WTC11 (cell line): ENCODE data around the gene GPR15LG. TPM values are rescaled to one million over a fixed set of nuclear protein-coding genes. Genes with fewer than 3 reads are reported as not detected.

ENCODE experiments used
- ATAC-seq: fragments of 200-7000 bp; cut with Tn5 transposase; 2 replicates; pipeline ENCODE4 v1.10.0; 2021; ENCODE audit warnings: mild to moderate bottlenecking, moderate library complexity
- CTCF ChIA-PET: fragments of 300-600 bp; sonication (Branson Sonifier 250); formaldehyde crosslinking; loops from one replicate; lab custom pipeline; 2021; ENCODE audit warnings: antibody characterized with exemption; lab: Charles Lee
- POLR2A ChIA-PET: fragments of 350-600 bp; sonication (Branson Sonifier 250); formaldehyde crosslinking; loops from one replicate; lab custom pipeline; 2021; ENCODE audit warnings: antibody characterized with exemption; lab: Charles Lee
- DNase-seq: peaks from one replicate; pipeline ENCODE4 v3.0.0; 2021; ENCODE audit warnings: low spot score
- H3K27ac Mint-ChIP-seq: 2 replicates; pipeline ENCODE4 v1.8.0; 2021; ENCODE audit warnings: mixed read lengths
- H3K27me3 Mint-ChIP-seq: 2 replicates; pipeline ENCODE4 v1.8.0; 2021; ENCODE audit warnings: low read depth, mild to moderate bottlenecking, moderate library complexity, mixed read lengths
- H3K36me3 Mint-ChIP-seq: 2 replicates; pipeline ENCODE4 v1.8.0; 2021; ENCODE audit warnings: mixed read lengths
- H3K4me1 Mint-ChIP-seq: 2 replicates; pipeline ENCODE4 v1.8.0; 2022; ENCODE audit warnings: mixed read lengths
- H3K4me3 Mint-ChIP-seq: 2 replicates; pipeline ENCODE4 v1.8.0; 2021; ENCODE audit warnings: mild to moderate bottlenecking, moderate library complexity, mixed read lengths
- H3K9me3 Mint-ChIP-seq: 2 replicates; pipeline ENCODE4 v1.8.0; 2021; ENCODE audit warnings: mixed read lengths
- CDX4 ChIP-seq: fragments of 250-450 bp; sonication (Bioruptor Pico); IDR thresholded peaks from 2 replicates; pipeline ENCODE4 v1.9.0; 2021; ENCODE audit warnings: moderate library complexity, mild to moderate bottlenecking, inconsistent platforms, borderline replicate concordance
- E2F1 ChIP-seq: sonication (generic); formaldehyde crosslinking; IDR thresholded peaks from 2 replicates; pipeline ENCODE4 v1.8.0; 2022; ENCODE audit warnings: mild to moderate bottlenecking, missing genetic modification reagents
- FOXK1 ChIP-seq: sonication (generic); formaldehyde crosslinking; IDR thresholded peaks from 2 replicates; pipeline ENCODE4 v1.8.0; 2022; ENCODE audit warnings: mild to moderate bottlenecking, moderate library complexity, missing genetic modification reagents
- FOXP1 ChIP-seq: sonication (generic); formaldehyde crosslinking; IDR thresholded peaks from 2 replicates; pipeline ENCODE4 v1.8.0; 2022; ENCODE audit warnings: missing genetic modification reagents, mild to moderate bottlenecking, moderate library complexity, borderline replicate concordance
- HMGA2 ChIP-seq: fragments of 250-450 bp; sonication (Bioruptor Pico); IDR thresholded peaks from 2 replicates; pipeline ENCODE4 v1.4.0; 2021; ENCODE audit warnings: mild to moderate bottlenecking, moderate library complexity
- IRF2 ChIP-seq: sonication (generic); formaldehyde crosslinking; IDR thresholded peaks from 2 replicates; pipeline ENCODE4 v1.8.0; 2022; ENCODE audit warnings: low read depth, missing genetic modification reagents, borderline replicate concordance
- NFE2L1 ChIP-seq: sonication (generic); formaldehyde crosslinking; IDR thresholded peaks from 2 replicates; pipeline ENCODE4 v1.8.1; 2023; ENCODE audit warnings: missing genetic modification reagents
- NFYB ChIP-seq: sonication (generic); formaldehyde crosslinking; conservative IDR thresholded peaks from 2 replicates; pipeline ENCODE4 v1.8.0; 2022; ENCODE audit warnings: low read depth, missing genetic modification reagents
- SOX15 ChIP-seq: fragments of 250-450 bp; sonication (Bioruptor Pico); IDR thresholded peaks from 2 replicates; pipeline ENCODE4 v1.9.0; 2021; ENCODE audit warnings: mild to moderate bottlenecking
- TEAD4 ChIP-seq: sonication (generic); formaldehyde crosslinking; IDR thresholded peaks from 2 replicates; pipeline ENCODE4 v1.8.0; 2022; ENCODE audit warnings: mild to moderate bottlenecking, missing genetic modification reagents
- USF2 ChIP-seq: sonication (generic); formaldehyde crosslinking; IDR thresholded peaks from 2 replicates; pipeline ENCODE4 v1.8.1; 2023; ENCODE audit warnings: mild to moderate bottlenecking, missing genetic modification reagents, moderate library complexity
- ZNF219 ChIP-seq: sonication (generic); formaldehyde crosslinking; IDR thresholded peaks from 2 replicates; pipeline ENCODE4 v1.8.0; 2023; ENCODE audit warnings: missing genetic modification reagents, mild to moderate bottlenecking, borderline replicate concordance
- ZNF317 ChIP-seq: sonication (generic); formaldehyde crosslinking; IDR thresholded peaks from 2 replicates; pipeline ENCODE4 v1.8.1; 2023; ENCODE audit warnings: low read depth, mild to moderate bottlenecking, moderate library complexity, missing genetic modification reagents, borderline replicate concordance
- ZNF396 ChIP-seq: fragments of 250-450 bp; sonication (Bioruptor Pico); IDR thresholded peaks from 2 replicates; pipeline ENCODE4 v1.8.0; 2021; ENCODE audit warnings: mild to moderate bottlenecking, moderate library complexity, borderline replicate concordance
- ZNF423 ChIP-seq: fragments of 250-450 bp; sonication (Bioruptor Pico); IDR thresholded peaks from 2 replicates; pipeline ENCODE4 v2.1.2; 2022; ENCODE audit warnings: mild to moderate bottlenecking, moderate library complexity
- total RNA-seq: library from RNA; stranded (reverse); gene quantifications from 3 replicates; pipeline ENCODE4 v1.2.3, GENCODE V29; 2021
- TF ChIP-seq, protein P1 (sequence below): fragments of 200-600 bp; IDR thresholded peaks from 2 replicates; pipeline ENCODE4 v1.8.0; 2022; ENCODE audit warnings: antibody characterized with exemption
- TF ChIP-seq, protein P2 (sequence below): sonication (generic); formaldehyde crosslinking; conservative IDR thresholded peaks from 2 replicates; pipeline ENCODE4 v1.8.1; 2022; ENCODE audit warnings: mild to moderate bottlenecking, missing genetic modification reagents

GPR15LG gene
- total RNA-seq, 1 experiment from 2014 or later: not detected

GRCh38 chr10:84204610-84205009 lies 31.0 kb downstream of the GPR15LG start (continued):
- no peak for TF ChIP-seq E2F1 (CRISPR knock-in tag)
- TF ChIP-seq ZNF396 (CRISPR knock-in tag): no peak
- TF ChIP-seq ZNF317: no peak

DNA sequence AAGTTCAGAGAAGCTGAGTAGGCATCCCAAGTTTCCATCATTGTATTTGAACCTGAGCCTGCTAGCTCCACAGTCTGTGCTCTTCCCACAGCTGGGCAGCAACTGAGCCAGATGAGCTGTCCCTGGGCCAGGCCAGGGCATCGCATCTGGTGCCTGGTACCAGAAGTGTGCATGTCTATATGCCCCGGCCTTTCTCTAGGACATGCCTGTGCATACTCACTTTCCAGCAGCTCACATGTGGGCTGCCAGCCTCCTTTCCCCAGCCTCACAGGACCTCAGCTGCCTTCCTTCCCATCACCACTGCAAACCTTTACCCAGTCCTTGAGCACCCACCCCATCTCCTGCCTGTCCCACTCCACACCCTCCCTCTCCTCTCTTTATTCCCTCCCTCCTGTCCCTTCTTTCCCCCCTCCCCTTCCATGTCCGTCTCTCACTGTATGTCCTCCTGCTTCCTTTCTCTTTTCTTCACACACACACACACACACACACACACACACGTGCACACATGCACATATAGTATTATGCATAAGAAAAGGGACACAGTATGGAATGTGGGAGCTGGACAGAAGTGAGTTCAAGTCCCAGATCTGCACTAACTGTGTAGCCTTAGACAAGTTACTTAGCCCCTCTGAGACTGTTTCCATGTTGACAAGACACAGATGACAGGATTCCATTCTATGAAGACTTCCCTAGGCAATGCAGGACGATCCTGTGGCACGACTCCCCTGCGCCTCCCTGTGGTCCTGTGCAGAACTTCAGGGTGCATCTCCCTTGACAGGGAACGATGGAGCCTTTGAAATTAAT lies 31.6 kb downstream of the GPR15LG start:
- TF ChIP-seq, protein P1, sequence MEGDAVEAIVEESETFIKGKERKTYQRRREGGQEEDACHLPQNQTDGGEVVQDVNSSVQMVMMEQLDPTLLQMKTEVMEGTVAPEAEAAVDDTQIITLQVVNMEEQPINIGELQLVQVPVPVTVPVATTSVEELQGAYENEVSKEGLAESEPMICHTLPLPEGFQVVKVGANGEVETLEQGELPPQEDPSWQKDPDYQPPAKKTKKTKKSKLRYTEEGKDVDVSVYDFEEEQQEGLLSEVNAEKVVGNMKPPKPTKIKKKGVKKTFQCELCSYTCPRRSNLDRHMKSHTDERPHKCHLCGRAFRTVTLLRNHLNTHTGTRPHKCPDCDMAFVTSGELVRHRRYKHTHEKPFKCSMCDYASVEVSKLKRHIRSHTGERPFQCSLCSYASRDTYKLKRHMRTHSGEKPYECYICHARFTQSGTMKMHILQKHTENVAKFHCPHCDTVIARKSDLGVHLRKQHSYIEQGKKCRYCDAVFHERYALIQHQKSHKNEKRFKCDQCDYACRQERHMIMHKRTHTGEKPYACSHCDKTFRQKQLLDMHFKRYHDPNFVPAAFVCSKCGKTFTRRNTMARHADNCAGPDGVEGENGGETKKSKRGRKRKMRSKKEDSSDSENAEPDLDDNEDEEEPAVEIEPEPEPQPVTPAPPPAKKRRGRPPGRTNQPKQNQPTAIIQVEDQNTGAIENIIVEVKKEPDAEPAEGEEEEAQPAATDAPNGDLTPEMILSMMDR: peak; percentile 75
- no peak for TF ChIP-seq TEAD4 (CRISPR knock-in tag)
- no peak overlapping the region for H3K27ac Mint-ChIP-seq
- no peaks in the 10 kb centered on the region for H3K27me3 Mint-ChIP-seq
- ChIA-PET CTCF (interaction anchor here (0.6 to 9.2 kb wide), 8 partner anchors 10 to 332 kb away, joined by 3 to 75 read pairs (median 4); partner anchors contain the start of gene GHITM), POLR2A (no interaction called here)
- no peaks in the 10 kb centered on the region for H3K9me3 Mint-ChIP-seq
- H3K36me3 Mint-ChIP-seq: no peaks in the 10 kb centered on the region
- ATAC-seq: peak; percentile 80
- peak; percentile 82 for DNase-seq
- H3K4me1 Mint-ChIP-seq: no peaks in the 10 kb centered on the region
- H3K4me3 Mint-ChIP-seq: no peak overlapping the region

GRCh38 chr10:84205853-84206525 lies 32.4 kb downstream of the GPR15LG start:
- no peak overlapping the region for H3K27ac Mint-ChIP-seq
- no peak for ATAC-seq
- no peaks in the 10 kb centered on the region for H3K27me3 Mint-ChIP-seq
- H3K36me3 Mint-ChIP-seq: no peaks in the 10 kb centered on the region
- TF ChIP-seq ZNF423 (CRISPR knock-in tag) (no peak), FOXP1 (no peak), USF2 (no peak)
- TF ChIP-seq, protein P1: peak; percentile 7; the same call in 1 of the 2 replicates
- TF ChIP-seq, protein P2, sequence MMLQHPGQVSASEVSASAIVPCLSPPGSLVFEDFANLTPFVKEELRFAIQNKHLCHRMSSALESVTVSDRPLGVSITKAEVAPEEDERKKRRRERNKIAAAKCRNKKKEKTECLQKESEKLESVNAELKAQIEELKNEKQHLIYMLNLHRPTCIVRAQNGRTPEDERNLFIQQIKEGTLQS (CRISPR knock-in tag): no peak
- TF ChIP-seq, all 79 proteins: peak for 1
- no peaks in the 10 kb centered on the region for H3K4me1 Mint-ChIP-seq
- no peak for DNase-seq
- CTCF ChIA-PET: interaction anchor here (0.7 to 9.2 kb wide), 6 partner anchors 9 to 331 kb away, joined by 3 to 75 read pairs (median 4); partner anchors contain the start of gene GHITM
- no peak overlapping the region for H3K4me3 Mint-ChIP-seq
- no peaks in the 10 kb centered on the region for H3K9me3 Mint-ChIP-seq
- POLR2A ChIA-PET: no interaction called here

DNA sequence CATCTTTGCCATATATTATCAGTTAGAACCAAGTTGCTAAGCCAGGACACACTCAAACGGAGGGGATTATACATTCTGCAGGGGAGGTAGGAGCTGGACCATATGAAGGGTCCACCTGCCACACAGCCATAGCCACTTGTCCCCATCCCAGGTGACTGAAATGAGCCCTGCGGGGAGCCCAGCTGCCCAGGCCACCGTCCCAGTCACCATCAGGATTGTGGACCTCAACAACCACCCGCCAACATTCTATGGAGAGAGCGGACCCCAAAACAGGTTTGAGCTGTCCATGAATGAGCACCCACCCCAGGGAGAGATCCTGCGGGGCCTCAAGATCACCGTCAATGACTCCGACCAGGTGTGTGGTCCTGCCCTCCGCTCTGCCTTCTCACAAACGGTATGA lies 34.4 kb downstream of the GPR15LG start:
- DNase-seq (no peak), ATAC-seq (no peak)
- Mint-ChIP-seq H3K4me1 (no peaks in the 10 kb centered on the region), H3K36me3 (no peaks in the 10 kb centered on the region), H3K9me3 (no peaks in the 10 kb centered on the region), H3K27me3 (no peaks in the 10 kb centered on the region), H3K27ac (no peak overlapping the region), H3K4me3 (no peak overlapping the region)
- CTCF ChIA-PET: interaction anchor here (0.9 to 9.2 kb wide), 4 partner anchors 29 to 181 kb away, joined by 3 to 75 read pairs (median 4); no protein-coding TSS in a partner anchor
- POLR2A ChIA-PET: no interaction called here
- TF ChIP-seq FOXP1: no peak
- TF ChIP-seq NFYB (CRISPR knock-in tag): no peak
- no peak for TF ChIP-seq FOXK1 (CRISPR knock-in tag)
- TF ChIP-seq ZNF219: no peak
- no peak for TF ChIP-seq CDX4 (CRISPR knock-in tag)
- TF ChIP-seq IRF2 (CRISPR knock-in tag): no peak
- no peak for TF ChIP-seq SOX15 (CRISPR knock-in tag)
- TF ChIP-seq USF2: no peak
- TF ChIP-seq HMGA2: no peak
- no peak for TF ChIP-seq NFE2L1 (CRISPR knock-in tag)
